ENCODE data around the gene MADD.

Gene MADD

DNA sequence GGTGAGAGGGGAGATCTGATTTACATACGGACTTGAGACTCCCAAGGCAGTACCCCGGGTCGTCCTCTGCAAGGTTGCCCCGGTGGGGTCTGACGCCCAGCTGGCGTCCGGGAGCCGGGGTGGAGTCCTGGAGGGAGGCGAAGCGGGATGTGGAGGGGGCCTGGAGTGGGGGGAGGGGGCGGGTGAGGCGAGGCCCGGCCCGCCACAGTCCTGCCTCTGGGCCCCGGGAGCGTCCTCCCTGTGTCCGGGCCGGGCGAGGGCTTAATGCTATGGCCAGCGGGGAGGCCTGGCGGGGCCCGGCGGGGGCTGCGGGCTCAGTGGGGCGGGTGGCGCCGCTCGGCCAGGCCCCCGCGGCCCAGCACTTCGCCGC, 85.0 kb downstream of the MADD start:
- Histone ChIP-seq H3K9me3 (ENCODE audit: control extremely low read depth in 1 of 5, control insufficient read depth in 4 of 5, insufficient read depth in 2 of 5, low read depth in 1 of 5, low read length in 4 of 5) (no peaks in the 10 kb centered on the region), H3K27ac (ENCODE audit: insufficient read depth in 1 of 2, low read depth in 1 of 2, low read length in 2 of 2, poor library complexity in 1 of 2, severe bottlenecking in 2 of 2) (no peak overlapping the region), H3K36me3 (ENCODE audit: control insufficient read depth in 4 of 4, insufficient read depth in 4 of 4, low read length in 3 of 4) (peaks cover 7 to 55% (median 22%) of the 10 kb centered on the region in 4 experiments), H3K4me1 (ENCODE audit: control extremely low read depth in 1 of 4, control insufficient read depth in 4 of 4, insufficient read depth in 4 of 4, low read length in 3 of 4) (peaks cover 0 to 20% (median 14%) of the 10 kb centered on the region in 4 experiments), H3K27me3 (replicated peaks in 2 of 5; ENCODE audit: control insufficient read depth in 4 of 5, insufficient read depth in 5 of 5, low read length in 4 of 5) (no peaks in the 10 kb centered on the region), H3K4me3 (ENCODE audit: control insufficient read depth in 1 of 7, extremely low read depth in 1 of 7, insufficient read depth in 4 of 7, low read depth in 2 of 7, low read length in 6 of 7) (no peak overlapping the region)
- DNase-seq = peak in 1 of 3 donors; percentile 42
- 94% methylated on average over 22 of the region's 32 CpGs for WGBS (ENCODE audit: insufficient coverage)
- CTCF ChIA-PET = interaction anchor here (1.3 to 2.1 kb wide), 3 partner anchors 9 to 57 kb away, joined by 3 to 6 read pairs (median 4); no protein-coding TSS in a partner anchor
- POLR2A ChIA-PET = interaction anchor here (0.5 kb wide), 1 partner anchor 563 kb away, joined by 3 read pairs; no protein-coding TSS in a partner anchor

DNA sequence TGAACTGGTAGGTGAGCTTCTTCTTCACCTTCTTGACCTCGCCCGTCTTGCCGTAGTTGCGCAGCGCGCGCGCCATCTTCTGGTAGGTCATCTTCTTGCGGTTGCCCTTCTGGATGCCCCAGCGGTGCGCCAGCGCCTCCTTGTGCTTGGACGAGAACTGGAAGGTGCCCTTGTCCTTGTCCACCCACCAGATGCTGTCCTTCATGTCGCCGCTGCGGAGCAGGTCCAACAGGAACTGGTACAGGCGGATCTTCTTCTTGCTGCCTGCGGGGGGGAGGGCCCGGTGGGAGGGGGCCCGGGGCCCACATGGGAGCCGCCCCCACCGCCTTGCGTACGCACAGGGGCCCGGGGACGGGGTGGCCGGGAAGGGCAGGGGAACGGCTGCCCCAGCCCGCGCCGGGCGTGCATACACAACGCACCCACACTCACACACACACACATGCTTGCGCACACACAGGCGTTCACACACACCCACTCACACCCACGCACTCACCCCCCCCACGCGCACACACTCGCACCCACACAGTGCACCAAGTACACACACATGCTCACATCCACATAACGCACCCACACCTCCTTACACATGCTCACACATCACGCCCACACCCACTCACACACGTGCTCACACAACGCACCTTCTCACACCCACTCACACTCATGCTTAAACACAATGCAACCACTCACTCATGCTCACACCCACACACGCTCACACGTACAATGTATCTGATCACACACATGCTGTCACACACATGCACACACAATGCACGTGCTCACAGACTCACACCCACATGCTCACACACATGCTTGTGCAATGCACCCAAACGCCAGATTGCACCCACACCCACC, 85.6 kb downstream of the MADD start:
- POLR2A ChIA-PET = interaction anchor here (0.5 kb wide), 1 partner anchor 563 kb away, joined by 3 read pairs; no protein-coding TSS in a partner anchor
- peak; percentile 55 to 59 (median 57) for DNase-seq
- no peaks in the 10 kb centered on the region for H3K9me3 ChIP-seq (ENCODE audit: control extremely low read depth in 1 of 5, control insufficient read depth in 4 of 5, insufficient read depth in 2 of 5, low read depth in 1 of 5, low read length in 4 of 5)
- H3K27ac ChIP-seq (ENCODE audit: insufficient read depth in 1 of 2, low read depth in 1 of 2, low read length in 2 of 2, poor library complexity in 1 of 2, severe bottlenecking in 2 of 2) = no peak overlapping the region
- no peak overlapping the region for H3K4me3 ChIP-seq (ENCODE audit: control insufficient read depth in 1 of 7, extremely low read depth in 1 of 7, insufficient read depth in 4 of 7, low read depth in 2 of 7, low read length in 6 of 7)
- 96% methylated on average over 44 of the region's 47 CpGs for WGBS (ENCODE audit: insufficient coverage)
- CTCF ChIA-PET = interaction anchor here (1.9 to 2.1 kb wide), 2 partner anchors 16 to 56 kb away, joined by 4 to 6 read pairs; no protein-coding TSS in a partner anchor
- peaks cover 7 to 59% (median 22%) of the 10 kb centered on the region in 4 experiments for H3K36me3 ChIP-seq (ENCODE audit: control insufficient read depth in 4 of 4, insufficient read depth in 4 of 4, low read length in 3 of 4)
- H3K27me3 ChIP-seq (replicated peaks in 2 of 5; ENCODE audit: control insufficient read depth in 4 of 5, insufficient read depth in 5 of 5, low read length in 4 of 5) = no peaks in the 10 kb centered on the region
- peaks cover 2 to 26% (median 21%) of the 10 kb centered on the region in 4 experiments for H3K4me1 ChIP-seq (ENCODE audit: control extremely low read depth in 1 of 4, control insufficient read depth in 4 of 4, insufficient read depth in 4 of 4, low read length in 3 of 4)

DNA sequence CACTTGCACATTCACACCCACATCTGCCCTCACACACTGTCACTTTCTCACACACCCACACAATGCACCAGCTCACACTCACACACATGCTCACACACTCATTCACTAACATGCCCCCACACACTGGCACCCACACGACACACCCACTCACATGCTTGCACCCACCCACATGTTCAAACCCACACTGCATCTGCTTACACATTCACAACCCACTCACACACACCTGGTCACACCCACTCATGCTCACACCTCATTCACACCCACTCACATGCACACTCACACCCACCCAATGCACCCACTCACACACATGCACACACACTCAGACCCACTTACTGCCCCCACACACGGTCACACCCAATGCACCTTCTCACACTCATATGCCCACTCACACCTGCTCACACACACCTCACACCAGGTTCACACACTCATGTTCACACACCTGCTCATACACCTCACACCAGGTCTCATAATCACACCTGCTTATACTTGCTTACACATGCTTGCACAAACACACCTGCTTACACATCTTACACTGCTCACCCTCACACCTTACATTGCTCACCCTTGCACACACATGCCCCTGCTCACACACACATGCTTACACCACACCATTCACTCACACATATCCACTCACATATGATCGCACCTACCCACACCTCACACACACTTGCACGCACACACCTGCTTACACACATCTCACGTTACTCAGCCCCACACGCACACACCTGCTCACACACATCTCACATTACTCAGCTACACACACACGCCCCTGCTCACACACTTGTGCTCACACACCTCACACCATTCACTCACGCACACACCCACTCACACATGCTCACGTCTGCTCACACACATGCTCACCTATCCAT, 86.4 kb downstream of the MADD start:
- WGBS (ENCODE audit: insufficient coverage) = 90% methylated on average over 9 of the region's 9 CpGs
- H3K27ac ChIP-seq (ENCODE audit: insufficient read depth in 1 of 2, low read depth in 1 of 2, low read length in 2 of 2, poor library complexity in 1 of 2, severe bottlenecking in 2 of 2) = no peak overlapping the region
- CTCF ChIA-PET = interaction anchor here (4.4 kb wide), 1 partner anchor 55 kb away, joined by 33 read pairs; no protein-coding TSS in a partner anchor
- peaks cover 2 to 33% (median 26%) of the 10 kb centered on the region in 4 experiments for H3K4me1 ChIP-seq (ENCODE audit: control extremely low read depth in 1 of 4, control insufficient read depth in 4 of 4, insufficient read depth in 4 of 4, low read length in 3 of 4)
- DNase-seq = peak in 1 of 3 donors; percentile 15
- H3K4me3 ChIP-seq (ENCODE audit: control insufficient read depth in 1 of 7, extremely low read depth in 1 of 7, insufficient read depth in 4 of 7, low read depth in 2 of 7, low read length in 6 of 7) = no peak overlapping the region
- H3K9me3 ChIP-seq (ENCODE audit: control extremely low read depth in 1 of 5, control insufficient read depth in 4 of 5, insufficient read depth in 2 of 5, low read depth in 1 of 5, low read length in 4 of 5) = no peaks in the 10 kb centered on the region
- POLR2A ChIA-PET = no interaction called here
- H3K27me3 ChIP-seq (replicated peaks in 2 of 5; ENCODE audit: control insufficient read depth in 4 of 5, insufficient read depth in 5 of 5, low read length in 4 of 5) = no peaks in the 10 kb centered on the region
- H3K36me3 ChIP-seq (ENCODE audit: control insufficient read depth in 4 of 4, insufficient read depth in 4 of 4, low read length in 3 of 4) = peaks cover 7 to 63% (median 22%) of the 10 kb centered on the region in 4 experiments

DNA sequence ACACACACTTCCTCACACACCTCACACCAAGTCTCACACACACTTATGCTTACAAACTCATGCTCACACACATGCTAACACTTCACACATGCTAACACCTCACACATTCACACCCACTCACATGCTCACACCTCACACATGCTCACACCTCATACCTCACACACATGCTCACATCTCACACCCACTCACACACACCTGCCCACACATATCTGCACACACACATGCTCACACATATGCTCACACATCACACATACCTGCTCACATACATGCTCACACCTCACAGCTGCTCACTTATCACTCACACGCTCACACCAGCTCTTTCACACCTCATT, 87.0 kb downstream of the MADD start:
- Histone ChIP-seq H3K4me3 (ENCODE audit: control insufficient read depth in 1 of 7, extremely low read depth in 1 of 7, insufficient read depth in 4 of 7, low read depth in 2 of 7, low read length in 6 of 7) (no peak overlapping the region), H3K4me1 (ENCODE audit: control extremely low read depth in 1 of 4, control insufficient read depth in 4 of 4, insufficient read depth in 4 of 4, low read length in 3 of 4) (peaks cover 3 to 39% (median 32%) of the 10 kb centered on the region in 4 experiments), H3K27ac (ENCODE audit: insufficient read depth in 1 of 2, low read depth in 1 of 2, low read length in 2 of 2, poor library complexity in 1 of 2, severe bottlenecking in 2 of 2) (no peak overlapping the region), H3K36me3 (ENCODE audit: control insufficient read depth in 4 of 4, insufficient read depth in 4 of 4, low read length in 3 of 4) (peaks cover 7 to 65% (median 22%) of the 10 kb centered on the region in 4 experiments), H3K27me3 (replicated peaks in 2 of 5; ENCODE audit: control insufficient read depth in 4 of 5, insufficient read depth in 5 of 5, low read length in 4 of 5) (no peaks in the 10 kb centered on the region), H3K9me3 (ENCODE audit: control extremely low read depth in 1 of 5, control insufficient read depth in 4 of 5, insufficient read depth in 2 of 5, low read depth in 1 of 5, low read length in 4 of 5) (no peaks in the 10 kb centered on the region)
- peak in 1 of 3 donors; percentile 20 for DNase-seq
- WGBS (ENCODE audit: insufficient coverage) = 92% methylated on average over 1 of the region's 1 CpG
- POLR2A ChIA-PET = no interaction called here
- CTCF ChIA-PET = interaction anchor here (4.4 kb wide), 1 partner anchor 54 kb away, joined by 33 read pairs; no protein-coding TSS in a partner anchor

DNA sequence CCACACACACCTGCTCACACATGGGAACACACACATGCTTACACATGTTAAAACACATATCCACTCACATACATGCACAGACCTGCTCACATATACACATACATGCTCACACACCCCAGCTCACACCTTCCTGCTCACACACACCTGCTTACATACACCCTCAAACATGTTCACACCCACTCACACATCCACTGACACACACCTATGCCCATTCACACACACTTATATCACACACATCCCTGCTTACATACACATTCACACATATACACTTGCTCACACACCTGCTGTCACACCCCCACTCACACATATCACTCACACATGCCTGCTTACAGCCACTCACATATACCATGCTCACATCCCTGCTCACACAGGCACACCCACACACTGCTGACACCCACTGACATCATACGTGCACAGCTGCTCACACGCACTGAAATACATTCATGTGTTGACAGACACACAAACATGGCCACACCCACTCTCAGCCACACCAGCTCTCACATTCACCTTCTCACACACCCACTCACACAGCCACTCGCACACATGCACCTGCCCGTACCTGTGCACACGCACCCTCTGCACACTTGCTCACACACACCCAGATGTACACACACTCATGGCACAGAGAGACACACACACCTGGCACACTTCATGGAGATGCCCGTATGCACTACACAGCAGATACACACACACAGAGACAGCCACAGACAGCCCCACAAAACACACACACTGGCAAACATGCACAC, 88.2 kb downstream of the MADD start:
- H3K4me3 ChIP-seq (ENCODE audit: control insufficient read depth in 1 of 7, extremely low read depth in 1 of 7, insufficient read depth in 4 of 7, low read depth in 2 of 7, low read length in 6 of 7) = no peak overlapping the region
- H3K4me1 ChIP-seq (ENCODE audit: control extremely low read depth in 1 of 4, control insufficient read depth in 4 of 4, insufficient read depth in 4 of 4, low read length in 3 of 4) = peaks cover 6 to 45% (median 36%) of the 10 kb centered on the region in 4 experiments
- CTCF ChIA-PET = interaction anchor here (1.0 to 4.4 kb wide), 2 partner anchors 16 to 53 kb away, joined by 5 to 33 read pairs; no protein-coding TSS in a partner anchor
- POLR2A ChIA-PET = no interaction called here
- H3K27ac ChIP-seq (ENCODE audit: insufficient read depth in 1 of 2, low read depth in 1 of 2, low read length in 2 of 2, poor library complexity in 1 of 2, severe bottlenecking in 2 of 2) = peak overlapping the region in 1 of 2 experiments; percentile 16
- H3K36me3 ChIP-seq (ENCODE audit: control insufficient read depth in 4 of 4, insufficient read depth in 4 of 4, low read length in 3 of 4) = peaks cover 7 to 67% (median 22%) of the 10 kb centered on the region in 4 experiments
- DNase-seq = peak in 1 of 3 donors; percentile 33
- H3K9me3 ChIP-seq (ENCODE audit: control extremely low read depth in 1 of 5, control insufficient read depth in 4 of 5, insufficient read depth in 2 of 5, low read depth in 1 of 5, low read length in 4 of 5) = no peaks in the 10 kb centered on the region
- H3K27me3 ChIP-seq (replicated peaks in 2 of 5; ENCODE audit: control insufficient read depth in 4 of 5, insufficient read depth in 5 of 5, low read length in 4 of 5) = no peaks in the 10 kb centered on the region
- 97% methylated on average over 4 of the region's 6 CpGs for WGBS (ENCODE audit: insufficient coverage)

DNA sequence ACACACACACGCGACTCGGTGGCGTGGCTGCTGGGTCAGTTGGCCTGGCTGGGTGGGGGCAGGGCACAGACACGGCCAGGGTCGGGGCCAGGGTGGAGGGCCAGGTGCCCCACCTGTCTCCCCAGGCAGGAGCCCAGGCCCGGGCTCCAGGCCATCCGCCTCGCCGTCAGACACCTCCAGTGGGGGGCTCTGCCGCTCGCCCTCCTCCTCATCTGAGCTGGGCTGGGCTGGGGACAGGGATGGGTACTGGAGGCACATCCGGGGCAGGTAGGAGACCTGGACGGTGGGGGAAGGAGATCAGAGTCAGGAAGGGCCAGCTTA, 88.8 kb downstream of the MADD start:
- ChIA-PET CTCF (interaction anchor here (1.0 to 4.4 kb wide), 2 partner anchors 15 to 52 kb away, joined by 5 to 33 read pairs; no protein-coding TSS in a partner anchor), POLR2A (interaction anchor here (1.1 to 1.4 kb wide), 3 partner anchors 20 to 53 kb away, joined by 4 to 9 read pairs (median 6); partner anchors contain the start of gene SPI1)
- peaks cover 7 to 67% (median 22%) of the 10 kb centered on the region in 4 experiments for H3K36me3 ChIP-seq (ENCODE audit: control insufficient read depth in 4 of 4, insufficient read depth in 4 of 4, low read length in 3 of 4)
- H3K27ac ChIP-seq (ENCODE audit: insufficient read depth in 1 of 2, low read depth in 1 of 2, low read length in 2 of 2, poor library complexity in 1 of 2, severe bottlenecking in 2 of 2) = peak overlapping the region; percentile 81 to 86
- H3K4me1 ChIP-seq (ENCODE audit: control extremely low read depth in 1 of 4, control insufficient read depth in 4 of 4, insufficient read depth in 4 of 4, low read length in 3 of 4) = peaks cover 6 to 45% (median 36%) of the 10 kb centered on the region in 4 experiments
- no peaks in the 10 kb centered on the region for H3K27me3 ChIP-seq (replicated peaks in 2 of 5; ENCODE audit: control insufficient read depth in 4 of 5, insufficient read depth in 5 of 5, low read length in 4 of 5)
- 86% methylated on average over 5 of the region's 14 CpGs for WGBS (ENCODE audit: insufficient coverage)
- H3K9me3 ChIP-seq (ENCODE audit: control extremely low read depth in 1 of 5, control insufficient read depth in 4 of 5, insufficient read depth in 2 of 5, low read depth in 1 of 5, low read length in 4 of 5) = no peaks in the 10 kb centered on the region
- DNase-seq = no peak
- H3K4me3 ChIP-seq (ENCODE audit: control insufficient read depth in 1 of 7, extremely low read depth in 1 of 7, insufficient read depth in 4 of 7, low read depth in 2 of 7, low read length in 6 of 7) = no peak overlapping the region

All from common myeloid progenitor, CD34-positive (primary cell).